Fibroblast of skin of right biceps (primary cell): Measurements from ENCODE around the gene PTGR1.
"Not testable (repeated sequence)": the region's sequence is repeated elsewhere in the genome, so short reads cannot be mapped to it uniquely, and the experiment has no call there.

Experiments
- DNase-seq: peaks from one replicate; pipeline ENCODE4 v3.0.0-alpha.2; 2013

PTGR1 gene

DNA sequence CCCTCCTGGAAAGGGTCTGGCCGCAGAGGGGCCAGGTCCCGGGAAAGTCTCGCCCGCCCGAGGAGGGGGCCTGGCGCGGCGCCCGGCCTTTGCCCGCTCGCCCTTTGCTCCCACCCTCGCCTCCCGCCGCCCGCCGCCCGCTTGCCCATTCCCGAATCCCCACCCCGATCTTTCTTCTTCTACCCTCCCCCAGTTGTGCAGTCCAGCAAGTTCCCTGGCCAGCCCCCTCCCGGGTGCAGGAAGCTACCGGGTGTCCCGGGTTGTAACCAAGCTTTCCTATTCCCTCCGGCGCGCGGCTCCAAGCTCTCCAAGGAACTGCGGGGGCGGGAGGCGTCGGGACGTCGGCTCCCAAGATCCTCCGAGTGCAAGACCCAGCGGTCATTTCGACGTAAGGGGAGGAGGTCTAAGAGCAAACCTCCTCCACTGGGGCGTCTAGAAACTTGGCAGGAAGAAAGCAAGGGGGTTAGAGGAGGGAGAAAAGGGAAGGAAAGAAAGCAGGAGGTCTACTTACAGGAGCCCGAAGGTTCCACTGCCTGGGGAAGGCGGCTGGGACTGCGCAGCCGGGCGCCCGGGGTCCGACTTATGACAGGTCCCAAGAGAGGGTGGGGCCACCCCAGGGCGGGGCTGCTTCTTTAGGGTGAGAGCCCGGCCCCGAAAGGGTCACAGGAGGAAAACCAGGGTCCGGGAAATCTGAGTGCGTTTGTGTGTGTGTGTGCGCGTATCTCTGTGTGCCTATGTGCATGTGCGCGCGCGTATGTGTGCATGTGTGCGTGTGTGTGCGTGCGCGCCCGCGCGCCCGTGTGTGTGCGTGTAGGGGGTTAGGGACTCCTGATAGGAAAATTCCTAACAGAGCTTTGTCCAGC lies at the start of gene PTGR1:
Gene PTGR1, minus strand, starts transcription at position 556 of the 863 bp plus-strand sequence. CDS start 2,225 bp downstream, outside the sequence.
- peak; percentile 90 for DNase-seq

DNA sequence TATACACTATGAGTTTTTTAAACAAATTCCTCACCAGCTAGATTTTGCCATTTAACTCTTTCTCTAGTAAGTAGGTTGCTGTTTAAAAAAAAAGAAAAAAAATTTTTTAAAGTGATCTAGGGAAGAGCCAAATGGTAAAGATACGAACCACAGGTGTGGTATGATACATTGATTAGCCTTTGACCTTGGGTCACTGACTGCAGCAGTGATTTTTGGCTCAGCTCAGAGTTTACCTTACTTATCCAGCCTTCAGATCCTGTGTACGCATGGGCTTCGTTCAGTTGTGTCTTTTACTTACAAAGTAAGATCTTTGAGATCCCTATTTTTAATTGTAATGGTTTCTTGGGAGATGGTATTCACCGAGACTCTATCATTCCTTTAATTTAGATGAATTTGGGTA lies 49.6 kb upstream of the PTGR1 start:
- DNase-seq, result no peak

DNA sequence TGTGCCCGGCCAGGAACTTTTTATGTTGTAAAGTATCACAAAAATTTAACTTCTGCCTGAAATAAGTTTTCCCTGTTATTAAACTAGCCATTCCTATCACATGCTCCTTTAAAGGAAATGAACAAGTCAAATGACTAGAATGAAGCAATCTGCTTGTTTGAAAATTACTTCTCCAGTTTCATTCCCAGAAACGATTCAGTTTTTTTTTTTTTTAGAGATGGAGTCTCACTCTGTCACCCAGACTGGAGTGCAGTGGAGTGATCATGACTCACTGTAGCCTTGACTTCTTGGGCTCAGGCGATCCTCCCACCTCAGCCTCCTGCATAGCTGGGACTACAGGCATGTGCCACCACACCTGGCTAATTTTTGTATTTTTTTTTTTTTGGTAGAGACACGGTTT lies 48.6 kb upstream of the PTGR1 start:
- DNase-seq, result peak; percentile 5

DNA sequence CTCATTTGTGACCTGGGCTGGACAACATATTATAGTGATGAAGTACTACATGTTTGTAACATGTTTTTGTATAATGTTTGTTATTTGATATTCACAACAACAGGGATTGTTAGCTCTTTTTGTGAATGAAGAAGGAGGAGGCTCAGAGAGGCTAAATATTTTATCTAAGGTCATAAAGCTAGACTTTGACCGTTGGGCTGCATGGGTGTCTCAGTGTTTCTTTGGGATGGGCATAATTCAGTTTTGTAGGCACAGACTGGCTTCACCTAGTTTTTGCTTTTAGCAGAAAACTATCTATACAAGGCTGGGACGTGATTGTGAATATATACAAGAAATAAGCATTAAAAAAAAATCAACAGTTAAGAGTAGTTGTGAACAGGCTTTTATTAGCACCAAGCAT lies 47.0 kb upstream of the PTGR1 start:
- DNase-seq, result no peak

DNA sequence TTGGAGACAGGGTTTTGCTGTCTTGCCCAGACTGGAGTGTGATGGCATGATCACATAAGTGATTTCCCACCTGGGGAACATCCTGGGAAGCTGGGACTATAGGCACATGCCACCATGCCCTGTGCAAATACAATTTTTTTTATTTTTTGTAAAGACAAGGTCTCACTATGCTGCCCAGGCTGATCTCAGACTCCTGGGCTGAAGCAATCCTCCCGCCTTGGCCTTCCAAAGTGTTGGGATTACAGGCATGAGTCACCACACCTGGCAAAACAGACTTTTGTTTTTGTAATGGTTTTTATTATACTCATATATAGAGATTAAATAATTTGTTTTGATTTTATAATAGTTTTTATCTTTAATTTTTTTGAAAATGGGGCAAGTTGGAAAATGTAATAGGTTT lies 46.4 kb upstream of the PTGR1 start:
- no peak for DNase-seq

DNA sequence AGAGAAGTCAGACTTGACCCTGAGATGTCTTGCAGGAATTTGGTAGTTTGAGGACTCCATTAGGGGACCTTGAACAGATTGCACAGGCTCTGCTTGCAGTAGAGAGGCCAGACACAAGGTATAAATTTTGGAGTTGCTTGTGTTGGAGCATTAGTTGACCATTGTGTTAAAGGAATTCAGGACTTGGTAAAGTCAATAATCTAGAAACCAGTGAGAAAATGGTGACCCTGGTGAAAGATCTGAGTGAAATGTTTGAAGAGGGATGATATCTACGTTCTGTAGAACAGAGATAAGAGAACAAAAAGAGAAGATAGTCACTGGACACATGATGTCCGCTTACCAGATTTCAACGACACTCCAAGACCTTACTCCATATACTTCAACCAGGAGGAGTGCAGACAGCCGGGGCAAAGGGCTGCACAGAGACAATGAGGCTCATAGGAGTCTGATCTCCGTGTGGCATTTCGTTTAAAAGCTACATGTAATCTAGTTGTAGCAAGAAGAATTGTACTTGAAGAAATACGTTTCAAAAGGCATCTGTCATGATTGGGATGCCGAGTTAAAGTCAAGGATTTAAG lies 44.8 kb upstream of the PTGR1 start:
- DNase-seq, result no peak

DNA sequence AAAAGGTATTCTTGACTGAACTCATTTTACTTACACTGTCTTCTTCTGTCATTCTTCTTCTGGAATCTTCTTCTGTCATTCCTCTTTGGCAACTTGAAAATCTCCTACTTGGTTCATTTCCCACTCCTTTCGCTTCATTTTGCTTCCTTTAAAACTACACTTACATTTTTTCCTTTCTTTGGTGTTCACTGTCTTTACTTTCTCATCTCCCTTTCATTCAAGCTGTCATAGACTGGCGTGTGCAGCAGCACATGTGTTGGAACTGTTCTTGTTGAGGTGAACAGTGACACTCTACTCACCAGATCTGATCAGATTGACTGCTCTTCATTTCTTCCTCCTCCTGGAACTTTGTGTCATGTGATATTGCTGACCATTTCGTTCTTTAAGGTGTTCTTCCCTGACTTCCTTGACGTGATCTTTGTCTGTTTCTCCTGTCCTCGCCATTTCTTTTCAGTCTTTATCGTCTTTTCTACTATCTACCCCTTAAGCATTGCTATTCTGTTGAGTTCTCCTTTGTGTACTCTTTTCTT lies 38.0 kb upstream of the PTGR1 start:
- no peak for DNase-seq

DNA sequence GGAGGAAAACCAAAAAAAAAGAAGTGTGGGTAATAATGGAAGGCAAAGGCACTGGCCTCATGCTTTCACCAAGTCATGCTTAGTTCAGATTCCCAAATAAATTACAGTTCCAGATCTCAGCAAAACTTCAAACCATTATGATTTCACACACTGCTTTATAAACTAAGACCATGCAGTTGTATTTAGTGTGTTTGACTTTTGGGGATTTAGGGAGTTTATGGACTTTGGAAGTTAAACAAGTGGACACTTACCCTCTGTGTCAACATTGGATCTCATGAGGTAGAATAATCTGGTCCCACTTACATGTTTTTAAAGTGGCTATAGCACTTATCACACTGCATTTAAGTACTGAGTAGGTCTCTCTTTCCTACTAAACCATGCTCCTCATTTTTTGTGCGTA lies 35.4 kb upstream of the PTGR1 start:
- no peak for DNase-seq

DNA sequence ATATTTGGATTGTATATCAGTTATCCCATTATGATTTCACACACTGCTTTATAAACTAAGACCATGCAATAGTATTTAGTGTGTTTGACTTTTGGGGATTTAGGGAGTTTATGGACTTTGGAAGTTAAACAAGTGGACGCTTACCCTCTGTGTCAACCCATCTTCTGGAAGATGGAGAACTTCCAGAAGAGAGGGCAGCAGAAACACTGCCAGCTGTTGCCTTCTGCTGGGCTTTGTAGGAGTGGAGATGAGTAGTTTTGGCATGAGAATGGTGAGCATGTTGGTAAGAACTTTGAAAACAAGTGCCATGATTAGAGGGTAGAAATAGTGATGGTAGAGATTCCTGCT lies 33.9 kb upstream of the PTGR1 start:
- no peak for DNase-seq

DNA sequence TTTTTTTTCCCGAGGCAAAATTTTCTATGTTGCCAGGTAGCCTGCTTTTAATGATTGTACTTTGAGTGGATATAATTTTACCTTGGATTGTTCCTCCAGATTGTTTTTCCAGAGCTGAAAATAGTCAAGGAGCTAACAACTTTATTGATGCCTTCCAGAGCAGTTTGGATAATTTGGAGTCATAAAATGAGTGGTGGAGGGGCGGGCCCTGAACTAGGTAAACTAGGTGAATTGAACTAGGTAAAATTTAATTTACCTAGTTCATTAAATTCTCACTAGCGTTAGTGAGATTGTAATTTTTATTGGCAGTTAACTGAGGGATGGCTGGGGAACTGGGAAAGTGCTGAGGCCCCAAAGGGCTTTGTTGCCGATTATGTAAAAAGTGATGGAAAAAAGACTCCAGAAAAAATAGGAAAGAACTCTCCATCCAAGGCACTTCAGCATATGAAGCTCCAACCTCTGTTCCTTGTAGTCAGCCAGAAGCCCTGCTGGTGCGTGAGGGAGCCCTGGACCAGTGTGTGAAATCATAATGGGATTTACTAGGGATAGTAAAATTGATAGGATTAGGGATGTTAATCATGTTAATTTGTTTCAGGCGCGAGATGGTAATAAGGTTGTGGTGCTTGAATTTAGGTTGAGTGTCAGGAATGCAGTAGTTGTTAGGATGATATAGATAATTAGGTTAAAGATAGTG lies 33.4 kb upstream of the PTGR1 start:
- no peak for DNase-seq

DNA sequence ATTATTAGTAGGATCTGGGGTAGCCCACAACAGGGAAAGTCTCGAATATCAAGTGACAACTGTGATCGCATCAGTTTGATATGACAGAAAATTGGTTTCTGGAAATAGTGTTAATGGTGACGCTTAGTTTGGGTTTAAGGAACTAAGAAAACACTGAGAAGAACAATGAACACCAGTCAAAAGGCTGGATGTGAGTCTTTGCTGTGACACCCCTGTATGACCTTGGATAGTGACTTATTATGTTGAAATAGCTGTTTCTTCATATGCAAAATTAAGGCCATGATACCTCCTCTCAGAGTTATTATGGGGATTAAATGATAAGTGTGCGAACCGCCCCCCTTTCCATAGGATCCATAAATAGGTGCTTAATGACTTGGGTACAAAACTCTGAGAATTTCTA lies 32.6 kb upstream of the PTGR1 start:
- DNase-seq, result no peak

DNA sequence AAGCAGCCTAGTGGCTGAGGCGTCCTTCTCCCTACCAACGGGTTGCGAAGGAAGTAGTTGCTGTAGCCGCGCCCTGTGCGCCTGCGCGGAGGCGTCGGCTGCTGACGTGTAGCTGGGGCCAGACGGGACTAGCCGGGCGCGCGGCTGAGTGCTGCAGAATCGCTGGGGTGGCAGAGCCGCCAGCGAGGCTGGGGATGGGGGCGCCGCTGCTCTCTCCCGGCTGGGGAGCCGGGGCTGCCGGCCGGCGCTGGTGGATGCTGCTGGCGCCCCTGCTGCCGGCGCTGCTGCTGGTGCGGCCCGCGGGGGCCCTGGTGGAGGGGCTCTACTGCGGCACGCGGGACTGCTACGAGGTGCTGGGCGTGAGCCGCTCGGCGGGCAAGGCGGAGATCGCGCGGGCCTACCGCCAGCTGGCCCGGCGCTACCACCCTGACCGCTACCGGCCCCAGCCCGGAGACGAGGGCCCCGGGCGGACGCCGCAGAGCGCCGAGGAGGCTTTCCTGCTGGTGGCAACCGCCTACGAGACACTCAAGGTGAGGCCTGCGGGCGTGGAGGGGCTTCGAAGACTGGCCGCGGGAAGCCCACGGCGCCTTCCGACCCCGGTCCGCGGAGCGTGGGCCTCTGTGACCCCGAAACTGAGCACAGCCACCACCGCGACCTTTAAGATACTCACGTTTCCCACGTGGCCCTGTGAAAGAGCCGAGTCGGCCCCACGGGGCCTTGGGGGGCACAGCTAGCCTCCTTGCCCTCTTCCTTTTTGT lies 31.9 kb upstream of the PTGR1 start, which contains the start of gene DNAJC25:
Gene DNAJC25, plus strand, starts transcription at position 121 of the 758 bp plus-strand sequence. Its CDS starts 74 bp downstream, at position 195.
- DNase-seq, result peak; percentile 99

DNA sequence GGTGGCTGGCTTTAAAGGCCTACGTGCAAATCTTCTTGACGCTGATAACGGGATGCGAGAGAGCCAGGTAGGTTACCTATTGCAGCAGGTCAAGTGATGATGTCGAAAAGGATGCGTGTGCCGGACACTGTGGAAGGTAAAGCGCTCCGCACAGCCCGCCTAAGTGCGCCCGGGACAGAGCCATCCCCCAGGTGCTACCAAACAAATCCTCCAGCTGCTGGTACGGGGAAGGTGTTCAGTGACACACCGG lies 31.4 kb upstream of the PTGR1 start:
- DNase-seq, result no peak

DNA sequence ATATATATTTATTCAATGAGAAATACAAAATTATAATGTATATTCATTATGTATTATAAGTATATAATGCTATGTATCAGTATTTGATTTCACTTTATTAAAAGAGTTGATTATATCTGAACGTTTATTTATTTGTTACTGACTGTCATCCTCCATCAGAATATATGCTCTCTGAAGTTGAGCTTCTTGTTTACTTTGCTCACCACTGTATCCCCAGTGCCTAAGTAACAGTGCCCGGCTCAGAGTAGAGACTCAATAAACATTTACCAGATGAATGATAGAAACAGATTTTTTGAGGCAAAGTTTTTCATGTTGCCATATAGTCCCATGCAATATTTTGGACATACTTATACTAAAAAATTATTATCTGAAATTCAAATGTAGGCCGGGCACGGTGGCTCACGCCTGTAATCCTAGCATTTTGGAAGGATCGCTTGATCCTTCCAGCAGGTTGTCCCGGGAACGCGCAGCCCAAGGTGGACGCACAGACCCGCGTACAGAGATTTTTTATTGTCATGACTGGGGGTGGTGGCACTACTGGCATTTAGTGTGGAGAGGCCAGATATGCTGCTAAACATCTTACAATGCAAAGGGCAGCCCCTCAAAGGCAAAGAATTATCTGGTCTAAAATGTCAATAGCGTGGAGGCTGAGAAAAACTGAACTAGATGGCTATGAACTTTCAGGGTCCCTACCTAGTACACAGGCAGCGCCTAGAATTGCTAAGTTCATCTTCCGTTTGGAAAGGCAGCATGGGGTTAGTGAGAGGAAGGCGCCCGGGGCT lies 30.9 kb upstream of the PTGR1 start:
- no peak for DNase-seq

DNA sequence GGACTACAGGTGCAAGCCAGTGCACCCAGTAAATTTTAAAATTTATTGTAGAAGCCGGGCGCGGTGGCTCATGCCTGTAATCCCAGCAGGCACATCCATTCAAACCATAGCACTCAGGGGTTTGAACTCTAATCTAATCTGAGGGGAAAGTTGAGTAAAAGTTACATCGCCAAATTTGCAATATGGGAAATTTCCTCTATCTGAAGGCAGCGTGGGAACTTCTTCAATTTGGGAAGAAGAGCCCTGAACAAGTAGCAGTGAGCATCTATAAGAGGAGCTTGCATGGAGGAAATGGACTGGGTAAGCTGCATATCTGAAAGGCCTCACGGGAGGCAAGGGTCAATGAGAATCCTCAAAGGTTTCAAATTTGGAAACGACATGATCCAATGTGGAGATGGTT lies 29.0 kb upstream of the PTGR1 start:
- no peak for DNase-seq

DNA sequence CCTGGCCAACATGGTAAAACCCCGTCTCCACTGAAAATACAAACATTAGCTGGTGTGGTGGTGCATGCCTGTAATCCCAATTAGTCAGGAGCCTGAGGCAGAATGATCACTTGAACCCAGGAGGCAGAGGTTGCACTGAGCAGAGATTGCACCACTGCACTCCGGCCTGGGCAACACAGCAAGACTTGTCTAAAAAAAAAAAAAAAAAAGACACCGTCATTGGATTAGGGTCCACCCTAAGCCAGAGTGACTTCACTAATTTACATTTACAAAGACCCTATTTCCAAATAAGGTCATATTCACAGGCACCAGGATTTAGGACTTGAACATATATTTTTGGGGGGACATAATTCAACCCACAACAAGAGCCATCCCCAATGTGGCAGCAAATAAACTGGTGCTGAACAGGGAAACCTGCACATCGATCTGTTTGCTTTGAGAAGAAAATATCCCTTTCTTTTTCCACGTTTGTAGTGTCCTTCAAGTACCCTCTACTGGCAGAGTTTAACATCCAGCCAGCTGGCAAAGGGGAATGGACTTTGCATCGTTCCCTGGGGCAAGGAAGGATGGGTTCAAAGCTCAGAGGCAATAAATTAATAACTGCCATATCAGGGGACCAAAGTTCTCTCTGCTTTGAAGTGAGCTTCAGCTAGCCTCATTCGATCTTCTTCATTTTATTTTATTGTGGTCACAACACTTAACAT lies 28.0 kb upstream of the PTGR1 start:
- DNase-seq, result no peak

DNA sequence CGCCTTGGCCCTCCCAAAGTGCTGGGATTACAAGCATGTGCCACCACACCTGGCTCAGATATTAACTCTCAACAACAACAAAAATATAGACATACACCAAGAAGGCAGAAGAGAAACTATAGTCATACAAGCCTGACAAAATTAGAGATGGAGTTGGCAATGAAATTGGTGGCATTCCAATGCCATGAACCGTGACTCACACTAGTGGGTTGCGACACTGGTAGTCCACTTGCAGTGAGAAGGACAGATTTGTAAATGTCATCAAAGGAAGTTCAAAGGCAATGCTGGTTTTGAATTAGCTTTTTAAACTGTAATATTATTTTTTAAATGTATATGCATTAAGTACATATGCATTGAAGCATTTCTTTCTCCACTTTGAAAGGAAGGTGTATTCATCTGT lies 23.2 kb upstream of the PTGR1 start:
- peak; percentile 73 for DNase-seq

DNA sequence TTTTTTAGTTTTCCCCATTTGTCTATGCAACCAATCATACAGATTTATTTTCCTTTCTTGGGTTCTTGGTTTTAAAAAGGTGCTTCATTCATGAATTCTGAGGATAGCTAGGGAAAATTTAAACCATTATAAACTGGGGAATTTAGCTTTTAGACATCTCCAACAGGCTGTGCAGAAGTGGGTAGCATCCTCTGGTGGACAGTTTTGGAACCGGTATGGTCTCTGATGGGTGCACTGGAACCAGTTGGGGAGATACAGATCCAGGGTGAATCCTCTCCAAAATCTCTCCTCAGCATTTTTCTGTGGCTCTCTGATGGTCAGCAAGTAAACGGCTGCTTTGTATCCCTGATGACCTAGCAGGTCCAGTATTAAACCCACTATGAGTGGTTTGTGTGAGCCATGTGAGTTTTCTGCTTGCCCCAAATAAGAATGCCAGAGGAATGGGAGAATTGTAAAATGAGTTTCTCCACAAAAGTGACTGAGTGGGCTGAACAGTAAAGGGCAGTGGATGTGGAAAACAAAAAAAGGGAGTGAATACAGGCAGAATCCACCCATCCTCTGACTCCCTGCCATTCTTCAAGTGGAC lies 22.5 kb upstream of the PTGR1 start:
- peak; percentile 38 for DNase-seq

DNA sequence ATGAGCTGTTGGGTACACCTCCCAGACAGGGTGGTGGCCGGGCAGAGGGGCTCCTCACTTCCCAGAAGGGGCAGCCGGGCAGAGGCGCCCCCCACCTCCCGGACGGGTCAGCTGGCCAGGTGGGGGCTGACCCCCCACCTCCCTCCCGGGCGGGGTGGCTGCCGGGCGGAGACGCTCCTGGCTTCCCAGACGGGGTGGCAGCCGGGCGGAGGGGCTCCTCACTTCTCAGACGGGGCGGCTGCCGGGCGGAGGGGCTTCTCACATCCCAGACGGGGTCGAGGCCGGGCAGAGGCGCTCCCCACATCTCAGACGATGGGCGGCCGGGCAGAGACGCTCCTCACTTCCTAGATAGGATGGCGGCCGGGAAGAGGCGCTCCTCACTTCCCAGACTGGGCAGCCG lies 17.9 kb upstream of the PTGR1 start:
- DNase-seq, result not testable (repeated sequence)

DNA sequence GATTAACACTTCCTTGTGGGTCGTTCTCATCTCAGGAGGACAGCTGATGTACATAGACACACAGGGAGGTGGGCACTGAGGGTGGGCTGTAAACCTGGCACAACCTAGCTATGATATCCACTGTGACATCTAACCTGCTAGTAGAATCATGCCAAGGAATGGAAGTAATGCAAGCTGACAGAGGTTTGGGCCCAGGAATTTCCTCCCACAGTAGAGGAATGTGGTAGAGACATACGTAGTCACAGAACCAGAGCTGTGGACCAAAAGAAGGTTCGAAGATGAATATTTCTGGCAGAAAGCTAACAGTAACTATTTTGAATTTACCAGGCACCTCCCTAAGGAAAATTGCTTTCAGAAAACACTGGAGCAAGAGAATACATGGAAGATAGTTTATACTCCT lies 16.5 kb upstream of the PTGR1 start:
- DNase-seq, result no peak

DNA sequence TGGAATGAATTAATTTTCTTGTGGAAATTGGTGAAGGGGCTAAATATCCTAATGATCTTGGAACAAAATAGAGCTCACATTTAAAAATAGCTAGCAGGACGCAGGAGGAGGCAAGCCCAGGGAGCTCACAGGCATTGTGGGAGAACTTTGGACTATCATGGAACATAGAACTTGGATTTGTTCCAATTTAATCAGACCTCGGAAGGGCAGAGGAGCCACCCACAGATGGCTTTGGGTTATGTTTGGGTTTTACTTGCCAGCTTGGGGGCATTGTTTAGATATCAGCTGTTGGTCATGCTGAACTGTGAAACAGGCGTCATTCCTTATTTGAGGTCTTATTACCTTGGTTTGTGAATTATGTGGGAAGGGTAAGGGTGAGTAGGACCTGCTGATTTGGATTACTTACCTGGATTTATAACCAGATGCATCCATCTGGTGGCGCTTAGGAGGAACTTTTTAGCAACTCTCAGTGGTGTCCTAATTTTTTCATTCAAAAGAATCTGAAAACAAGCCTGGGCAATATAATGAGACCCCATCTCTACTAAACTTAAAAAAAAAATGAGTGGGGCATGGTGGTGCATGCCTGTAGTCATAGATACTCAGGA lies 14.1 kb upstream of the PTGR1 start:
- DNase-seq, result no peak
